ENCODE measurements around the gene KCTD10.

KCTD10 gene

DNA sequence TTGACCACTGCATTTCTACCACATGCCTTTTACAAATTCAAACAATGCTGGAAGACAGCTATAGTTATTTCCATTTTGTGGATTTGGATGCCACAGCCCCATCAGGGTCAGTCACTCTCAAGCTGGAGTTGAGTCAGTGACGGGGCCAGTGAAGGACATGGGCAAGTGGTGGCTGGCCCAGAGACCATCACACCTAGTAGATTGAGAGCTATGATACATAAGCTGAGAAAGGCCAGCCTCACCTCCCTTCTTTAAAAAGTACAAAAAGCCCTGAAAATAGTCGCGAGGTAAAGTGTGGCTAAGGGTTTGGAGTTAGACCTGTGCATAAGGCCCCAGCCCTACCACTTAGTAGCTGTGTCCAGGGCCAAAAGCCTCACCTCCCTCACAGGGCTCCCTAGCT, 4.1 kb downstream of the KCTD10 start:
- no peak overlapping the region for H3K4me3 ChIP-seq (ENCODE audit: low read length)
- no peak for TF ChIP-seq ZNF274 (IDR thresholded peaks at IDR 0.05; ENCODE audit: low read depth, low read length)

- H3K4me3 ChIP-seq (ENCODE audit: low read length) = no peak overlapping the region
- TF ChIP-seq ZNF274 (IDR thresholded peaks at IDR 0.05; ENCODE audit: low read depth, low read length) = no peak
These were observed 7.6 kb downstream of the KCTD10 start for GRCh38 chr12:109469517-109469916.

DNA sequence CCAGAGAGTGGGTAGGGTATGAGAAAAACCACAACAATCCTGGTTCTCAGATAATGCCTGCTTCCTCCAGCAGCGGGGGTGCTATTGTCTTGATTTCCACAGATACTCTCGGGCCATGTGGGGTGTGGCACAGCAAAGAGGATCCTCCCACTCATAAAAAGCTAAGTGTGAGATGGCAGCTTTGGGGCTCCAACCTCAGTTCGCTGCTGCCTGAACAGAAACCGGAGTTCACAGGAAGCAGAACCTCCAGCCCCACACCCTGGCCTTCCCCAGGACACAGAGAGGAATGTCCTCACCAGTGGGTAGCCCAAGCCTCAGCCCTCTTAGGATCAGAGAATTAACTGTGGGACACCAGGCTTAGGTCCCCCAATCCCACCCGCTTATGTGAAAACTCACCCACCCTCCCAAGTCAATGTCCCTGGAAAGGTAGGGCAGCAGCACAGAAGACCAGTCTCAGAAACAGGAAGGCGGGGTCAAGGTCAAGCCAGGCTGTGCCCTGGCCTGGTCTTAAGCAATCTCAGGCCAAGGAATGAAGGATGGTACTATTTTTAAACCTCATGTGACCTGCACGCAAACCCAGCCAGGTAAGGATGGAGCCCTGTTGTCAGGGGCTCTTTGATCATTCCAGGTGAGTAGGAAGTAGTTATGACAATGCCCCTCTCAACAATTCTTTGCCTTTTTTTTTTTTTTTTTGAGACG, 9.0 kb downstream of the KCTD10 start:
- no peak overlapping the region for H3K4me3 ChIP-seq (ENCODE audit: low read length)
- TF ChIP-seq ZNF274 (IDR thresholded peaks at IDR 0.05; ENCODE audit: low read depth, low read length) = no peak

- H3K4me3 ChIP-seq (ENCODE audit: low read length) = no peak overlapping the region
- TF ChIP-seq ZNF274 (IDR thresholded peaks at IDR 0.05; ENCODE audit: low read depth, low read length) = no peak
These were observed 10.3 kb downstream of the KCTD10 start for GRCh38 chr12:109466821-109467220.

- no peak for TF ChIP-seq ZNF274 (IDR thresholded peaks at IDR 0.05; ENCODE audit: low read depth, low read length)
- no peak overlapping the region for H3K4me3 ChIP-seq (ENCODE audit: low read length)
These were observed 10.8 kb downstream of the KCTD10 start for GRCh38 chr12:109466305-109466704.

DNA sequence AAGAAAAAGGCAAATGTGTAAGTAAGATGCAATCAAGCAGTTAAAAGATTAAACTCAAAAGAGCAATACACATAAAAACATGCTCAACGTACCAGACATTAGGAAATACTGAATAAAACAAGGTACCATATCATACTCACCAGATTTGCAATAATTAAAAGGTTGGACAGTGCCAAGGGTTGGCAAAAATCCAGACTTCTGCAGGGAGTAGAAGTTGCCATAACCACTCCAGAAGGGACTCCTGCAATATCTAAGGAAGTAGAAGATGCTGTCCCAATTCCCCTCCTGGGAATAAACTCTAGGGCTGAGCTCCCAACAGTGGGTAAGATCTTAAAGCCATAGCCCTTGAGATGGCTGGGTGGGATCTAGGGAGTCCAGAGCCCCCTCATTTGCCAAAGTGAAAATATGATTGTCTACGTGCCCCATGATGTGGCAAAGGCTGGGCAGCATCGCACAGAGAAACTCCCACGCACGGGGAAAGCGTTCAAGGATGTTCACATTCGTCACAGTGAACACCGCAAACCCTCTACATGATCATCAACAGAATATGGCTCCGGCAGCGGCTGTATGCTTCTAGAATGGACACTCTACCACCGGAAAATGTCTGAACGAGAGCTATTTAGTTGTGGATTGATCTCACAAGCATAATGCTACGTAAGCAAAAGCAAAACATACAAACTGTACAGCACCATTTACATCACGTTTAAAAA, 12.3 kb downstream of the KCTD10 start:
- TF ChIP-seq ZNF274 (IDR thresholded peaks at IDR 0.05; ENCODE audit: low read depth, low read length) = no peak
- no peak overlapping the region for H3K4me3 ChIP-seq (ENCODE audit: low read length)

DNA sequence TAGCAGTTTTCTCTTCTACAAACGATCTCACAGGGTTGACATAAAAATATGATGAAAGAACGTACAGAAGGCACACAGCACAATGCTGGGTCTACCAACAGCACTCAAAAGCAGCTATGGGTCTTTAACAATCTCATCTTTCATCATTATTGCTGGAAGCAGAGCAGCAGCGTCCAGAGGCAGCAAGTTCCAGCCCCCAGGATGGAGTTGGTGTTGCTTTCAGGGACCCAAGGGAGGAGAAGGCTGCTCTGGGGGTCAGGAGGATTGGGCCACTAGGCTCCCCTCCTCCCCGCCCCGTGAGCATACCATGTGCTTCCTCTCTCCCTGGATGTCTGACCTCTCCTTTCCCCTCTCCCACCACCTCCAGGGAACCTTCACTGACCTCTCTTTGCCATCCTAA, 13.3 kb downstream of the KCTD10 start:
- TF ChIP-seq ZNF274 (IDR thresholded peaks at IDR 0.05; ENCODE audit: low read depth, low read length) = no peak
- H3K4me3 ChIP-seq (ENCODE audit: low read length) = no peak overlapping the region

DNA sequence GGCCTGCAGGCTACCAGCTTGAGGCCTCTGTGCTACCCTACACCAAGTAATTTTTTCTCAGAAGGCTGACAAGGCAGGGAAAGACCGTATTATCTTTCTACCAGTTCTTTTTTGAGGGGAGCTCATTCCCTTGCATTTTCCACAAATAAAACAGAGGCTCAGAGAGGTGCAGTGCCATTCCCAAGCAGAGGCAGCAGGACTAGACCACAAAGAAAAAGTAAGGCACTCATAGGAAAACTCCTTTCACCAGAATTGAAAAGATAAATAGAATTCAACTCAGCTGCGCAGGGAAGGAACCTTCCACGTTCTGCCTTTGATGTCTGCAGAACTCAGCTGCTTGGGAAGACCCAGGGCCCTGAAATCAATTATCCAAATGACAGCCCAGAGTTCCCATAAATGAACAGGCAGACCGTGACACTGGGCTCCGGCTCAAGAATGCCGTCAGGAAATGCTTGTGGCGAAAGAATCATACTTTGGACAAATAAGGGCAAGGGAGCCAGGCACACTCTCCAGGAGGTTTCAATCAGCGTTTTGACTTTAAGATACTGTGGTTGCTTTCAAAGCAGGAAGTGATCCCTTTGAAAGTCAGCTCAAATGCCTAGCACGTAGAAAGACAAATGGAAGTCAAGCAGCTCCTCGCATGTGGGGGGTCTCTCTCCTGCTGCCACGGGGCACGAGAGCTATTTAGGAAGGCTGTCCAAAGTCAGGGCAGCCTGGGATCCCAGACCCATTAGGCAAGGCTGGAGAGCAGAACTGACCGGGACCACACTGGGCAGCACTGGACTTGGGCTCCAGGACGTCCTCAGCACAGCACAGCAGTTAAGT, 14.0 kb downstream of the KCTD10 start:
- H3K4me3 ChIP-seq (ENCODE audit: low read length) = no peak overlapping the region
- no peak for TF ChIP-seq ZNF274 (IDR thresholded peaks at IDR 0.05; ENCODE audit: low read depth, low read length)

DNA sequence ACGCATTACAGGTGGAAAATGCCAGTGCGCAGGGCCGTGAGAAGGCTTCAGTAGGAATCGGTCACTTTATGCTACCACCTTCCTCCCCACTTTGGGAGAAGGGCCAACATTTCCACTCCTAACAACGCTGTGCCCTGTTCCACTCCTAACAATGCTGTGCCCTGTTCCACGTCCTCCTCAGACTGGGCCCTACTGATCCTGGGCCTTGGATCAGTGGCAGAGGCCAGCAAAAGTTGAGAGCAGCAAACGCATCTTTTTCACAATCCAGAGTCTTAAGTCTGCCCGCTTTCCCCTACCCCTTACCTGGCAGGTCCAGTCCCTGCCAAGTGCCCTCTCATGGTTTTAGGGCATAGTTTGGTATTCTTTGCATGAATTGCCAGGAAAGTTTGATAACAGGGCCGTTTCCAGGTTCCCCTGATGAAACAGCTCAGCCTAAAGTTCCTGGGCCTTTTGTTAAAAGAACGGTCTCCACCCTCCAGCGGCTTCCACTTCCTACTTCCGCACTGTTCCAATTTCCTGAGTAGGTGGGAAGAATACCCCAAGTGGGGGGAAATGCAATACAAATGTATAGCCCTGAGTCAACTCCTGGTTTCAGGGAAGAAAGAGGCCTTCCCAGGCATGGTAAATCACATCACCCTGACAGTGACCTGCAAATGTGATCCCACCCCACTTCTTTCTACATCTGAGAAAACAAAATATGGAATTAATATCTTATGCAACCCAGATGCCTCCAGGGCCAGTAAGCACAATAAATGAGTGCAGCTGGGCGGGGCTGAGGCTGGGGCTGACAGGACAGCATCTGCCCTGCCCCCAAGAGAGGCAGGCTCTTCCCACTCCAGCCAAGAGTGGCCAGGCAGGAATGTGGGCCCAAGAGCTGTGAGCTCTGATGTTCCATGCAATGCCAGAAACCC, 15.0 kb downstream of the KCTD10 start:
- no peak for TF ChIP-seq ZNF274 (IDR thresholded peaks at IDR 0.05; ENCODE audit: low read depth, low read length)

DNA sequence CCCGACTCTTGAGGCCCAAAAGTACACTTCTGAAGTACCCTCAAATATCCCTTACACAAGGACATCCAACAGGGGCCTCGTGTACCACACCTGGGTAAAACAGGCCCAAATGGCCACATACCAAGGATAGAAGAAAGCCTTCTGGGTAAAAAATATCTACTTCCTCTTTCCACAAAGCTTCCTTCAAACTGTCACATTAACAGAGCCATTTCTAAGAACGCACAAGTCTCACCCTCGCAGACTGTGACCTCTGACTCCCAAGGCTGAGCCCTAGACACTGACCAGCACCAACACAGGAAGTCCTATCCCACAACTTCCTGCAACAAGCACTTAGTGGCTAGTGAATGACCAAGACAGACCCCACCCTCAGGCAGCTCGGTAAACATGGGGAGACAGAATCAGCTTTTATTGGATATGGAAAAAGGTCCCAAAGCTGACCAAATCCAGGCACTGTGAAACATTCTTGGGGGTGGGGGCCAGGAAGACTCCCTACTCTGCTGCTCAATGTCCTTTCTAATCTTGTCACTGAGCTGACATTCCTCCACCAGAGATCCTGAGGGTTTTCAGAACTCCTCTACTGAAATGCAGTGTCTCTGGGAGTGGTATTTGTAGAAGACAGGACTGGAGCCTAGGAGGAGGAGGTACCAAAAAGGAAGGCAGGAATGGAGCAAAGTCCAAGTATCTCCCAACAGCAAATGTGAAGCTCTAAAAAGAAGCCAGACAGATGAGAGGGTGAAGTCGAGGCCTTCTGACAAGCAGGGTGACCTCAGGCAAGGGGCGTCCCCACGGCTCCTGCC, 15.9 kb downstream of the KCTD10 start:
- TF ChIP-seq ZNF274 (IDR thresholded peaks at IDR 0.05; ENCODE audit: low read depth, low read length) = no peak
- no peak overlapping the region for H3K4me3 ChIP-seq (ENCODE audit: low read length)

More for the DNA sequence above, 15.0 kb downstream of the KCTD10 start:
- no peak overlapping the region for H3K4me3 ChIP-seq (ENCODE audit: low read length)

- TF ChIP-seq ZNF274 (IDR thresholded peaks at IDR 0.05; ENCODE audit: low read depth, low read length) = no peak
- H3K4me3 ChIP-seq (ENCODE audit: low read length) = no peak overlapping the region
These were observed 16.6 kb downstream of the KCTD10 start for GRCh38 chr12:109460538-109460937.

DNA sequence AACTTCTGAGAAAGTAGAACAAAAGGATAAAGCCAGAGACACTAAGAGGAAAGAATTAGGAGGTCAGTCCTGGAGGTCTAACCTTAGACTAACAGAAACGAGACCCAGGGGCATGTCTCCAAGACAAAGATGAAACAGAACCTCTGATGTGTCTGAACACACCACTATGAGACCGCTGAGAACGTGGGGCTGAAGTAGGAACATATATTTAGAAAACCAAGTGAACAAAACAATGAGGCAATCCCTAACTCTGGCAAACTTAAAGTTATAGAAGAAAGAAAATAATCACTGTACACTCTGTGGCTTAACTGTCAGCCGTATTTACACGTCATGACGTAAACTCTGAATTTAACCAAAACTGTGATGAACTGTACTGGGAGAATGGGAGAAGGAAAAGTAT, 17.9 kb downstream of the KCTD10 start:
- no peak for TF ChIP-seq ZNF274 (IDR thresholded peaks at IDR 0.05; ENCODE audit: low read depth, low read length)
- H3K4me3 ChIP-seq (ENCODE audit: low read length) = no peak overlapping the region

DNA sequence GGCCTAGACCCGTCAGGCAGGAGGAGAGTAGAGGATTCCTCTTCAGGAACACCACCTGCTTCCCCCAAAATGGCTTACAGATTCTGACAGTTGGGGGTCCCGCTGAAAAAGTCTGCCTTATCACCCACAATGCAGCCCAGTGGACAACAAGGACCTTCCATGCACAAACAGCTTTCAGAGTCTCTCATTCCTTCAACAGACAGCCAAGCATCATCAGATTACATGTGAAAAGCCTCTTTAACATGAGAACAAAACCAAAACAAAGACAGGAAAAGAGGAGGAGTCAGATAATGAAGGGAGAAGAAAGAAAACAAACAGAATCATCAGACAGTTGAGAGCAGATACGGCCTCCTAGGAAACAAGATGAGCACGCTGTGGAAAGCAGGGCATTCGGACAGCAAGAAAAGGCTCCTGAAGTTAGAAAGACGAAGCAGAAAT, 18.3 kb downstream of the KCTD10 start:
- TF ChIP-seq ZNF274 (IDR thresholded peaks at IDR 0.05; ENCODE audit: low read depth, low read length) = no peak
- no peak overlapping the region for H3K4me3 ChIP-seq (ENCODE audit: low read length)

Data from GM08714 (cell line).